Activated T-cell treated with anti-CD3 and anti-CD28 coated beads for 48 hours (primary cell): ENCODE data around the gene IP6K1.
"Not testable (repeated sequence)": the region's sequence is repeated elsewhere in the genome, so short reads cannot be mapped to it uniquely, and the experiment has no call there.

ENCODE experiments used
- DNase-seq: peaks from one replicate; pipeline ENCODE4 v3.0.0-alpha.2; 2020; ENCODE audit warnings: low read depth

The IP6K1 gene

GRCh38 chr3:49688338-49689045 lies 97.8 kb downstream of the IP6K1 start:
- not testable (repeated sequence) for DNase-seq

- DNase-seq = not testable (repeated sequence)
These were observed 98.9 kb downstream of the IP6K1 start for GRCh38 chr3:49687424-49687795.

- peak; percentile 49 for DNase-seq
These were observed 99.4 kb downstream of the IP6K1 start for GRCh38 chr3:49686769-49687423.

DNA sequence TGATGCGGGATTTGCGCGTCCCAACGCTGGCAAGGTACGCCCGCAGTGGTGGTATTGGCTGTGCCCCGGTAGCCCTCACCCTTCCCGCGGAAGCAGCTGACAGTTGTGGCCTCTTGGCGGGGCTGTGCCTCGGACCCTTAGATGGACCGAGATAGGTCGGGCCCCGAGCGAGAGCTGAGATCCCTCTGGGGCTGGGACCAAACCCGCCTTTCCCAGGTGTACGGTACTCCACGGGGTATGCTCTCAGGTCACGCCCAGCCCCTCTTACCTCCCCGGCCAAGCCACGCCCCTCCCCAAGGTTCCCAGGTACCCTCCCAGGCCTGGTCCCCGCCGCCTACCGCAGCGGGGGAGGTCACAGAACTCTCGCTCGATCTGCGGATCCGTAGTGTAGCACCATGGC lies 100.0 kb downstream of the IP6K1 start:
- not testable (repeated sequence) for DNase-seq

GRCh38 chr3:49685846-49686245 lies 100.5 kb downstream of the IP6K1 start:
- DNase-seq = not testable (repeated sequence)

DNA sequence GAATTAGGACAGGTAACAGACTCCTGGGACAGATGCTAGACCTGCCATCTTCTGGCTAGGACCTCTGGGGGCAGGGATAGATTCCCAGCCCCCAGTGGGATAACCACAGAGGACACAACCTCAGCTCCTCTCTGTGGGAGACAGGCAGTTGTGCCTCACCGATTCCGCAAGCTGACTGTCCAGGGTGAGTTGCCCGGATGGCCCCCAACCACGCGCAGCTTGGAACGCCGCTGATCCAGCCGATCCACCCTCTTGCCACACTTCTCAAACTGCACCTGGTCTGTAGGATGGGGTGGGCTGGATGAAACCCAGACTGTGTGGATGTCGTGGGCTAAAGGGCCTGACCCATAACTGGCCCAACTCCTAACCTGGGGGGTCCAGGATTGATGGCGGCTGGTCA lies 101.2 kb downstream of the IP6K1 start:
- DNase-seq = not testable (repeated sequence)

GRCh38 chr3:49684453-49684852 lies 101.9 kb downstream of the IP6K1 start:
- not testable (repeated sequence) for DNase-seq

DNA sequence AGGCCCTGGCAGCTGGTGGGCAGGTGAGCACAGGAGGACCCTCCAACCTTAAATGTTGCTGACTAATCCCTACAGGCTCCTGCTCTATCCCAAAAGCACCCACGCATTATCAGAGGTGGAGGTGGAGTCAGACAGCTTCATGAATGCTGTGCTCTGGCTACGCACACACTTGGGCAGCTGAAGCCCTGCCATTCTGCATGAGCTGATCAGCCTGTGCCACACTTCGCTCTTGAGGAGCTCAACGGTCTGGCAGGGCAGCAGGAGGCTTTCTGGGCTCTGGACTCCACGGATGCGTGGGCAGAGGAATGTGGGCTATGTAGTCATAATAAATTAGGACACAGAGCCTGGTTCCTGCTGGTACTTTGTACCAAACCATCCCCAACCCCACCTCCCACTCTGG lies 103.2 kb downstream of the IP6K1 start:
- no peak for DNase-seq

DNA sequence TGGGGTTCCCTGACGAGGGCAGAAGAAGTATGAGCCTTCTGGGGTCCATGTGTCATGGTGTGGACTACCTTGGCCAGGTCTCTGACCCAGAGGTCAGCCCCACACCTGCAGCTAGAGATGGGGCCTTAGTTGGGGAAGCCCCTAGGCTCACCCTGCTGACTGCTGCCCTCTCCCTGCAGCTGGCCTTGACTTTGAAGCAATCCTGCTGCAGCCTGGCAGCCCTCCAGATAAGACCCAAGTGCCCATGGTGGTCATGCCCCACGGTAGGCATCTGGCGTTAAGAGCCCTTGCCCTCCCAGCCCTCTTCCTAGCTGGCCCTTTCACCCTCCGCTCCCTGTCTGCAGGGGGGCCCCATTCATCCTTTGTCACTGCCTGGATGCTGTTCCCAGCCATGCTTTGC lies 104.8 kb downstream of the IP6K1 start:
- no peak for DNase-seq

DNA sequence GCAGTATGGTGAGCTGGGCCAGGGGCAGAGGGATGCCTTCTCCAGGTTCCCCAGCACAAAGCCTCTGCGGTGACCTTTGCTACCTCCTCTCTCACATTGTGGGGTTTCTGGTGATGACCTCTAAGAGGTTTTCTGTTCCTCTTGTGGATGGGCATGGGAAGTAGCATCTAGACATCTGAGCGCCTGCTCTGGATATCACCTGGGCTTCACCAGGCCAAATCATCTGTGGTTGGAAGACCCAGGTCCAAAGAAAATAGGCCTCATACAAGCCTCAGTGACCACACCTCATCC lies 105.2 kb downstream of the IP6K1 start:
- no peak for DNase-seq

DNA sequence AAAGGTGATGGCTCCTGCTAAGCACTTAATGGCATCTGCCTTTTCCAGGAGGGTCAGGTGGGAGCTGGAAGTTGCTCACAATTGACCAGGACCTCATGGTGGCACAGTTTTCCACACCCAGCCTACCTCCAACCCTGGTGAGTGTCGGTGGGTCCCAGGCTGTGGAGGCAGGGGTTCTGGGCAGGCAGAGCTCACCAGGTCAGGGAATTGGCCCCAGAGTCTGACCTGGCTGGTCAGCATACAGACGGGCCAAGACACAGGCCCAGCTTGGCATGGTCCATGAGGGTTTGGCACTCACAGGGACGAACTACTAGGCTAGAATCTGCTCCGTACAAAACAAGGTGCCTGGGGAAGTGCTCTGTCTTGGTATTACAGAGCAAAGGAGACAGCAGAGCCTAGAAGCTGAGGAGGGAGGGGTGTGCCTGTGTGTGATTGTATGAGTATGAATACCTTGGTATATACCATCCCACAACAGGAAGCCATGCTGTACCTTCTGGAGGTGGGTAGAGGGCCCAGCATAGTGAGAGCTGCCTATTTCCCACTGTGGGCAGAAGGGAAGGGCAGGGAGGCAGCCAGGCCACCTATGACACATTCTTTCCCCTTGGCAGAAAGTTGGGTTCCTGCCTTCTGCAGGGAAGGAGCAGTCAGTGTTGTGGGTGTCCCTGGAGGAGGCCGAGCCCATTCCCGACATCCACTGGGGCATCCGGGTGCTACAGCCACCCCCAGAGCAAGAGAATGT lies 105.7 kb downstream of the IP6K1 start:
- DNase-seq = no peak

DNA sequence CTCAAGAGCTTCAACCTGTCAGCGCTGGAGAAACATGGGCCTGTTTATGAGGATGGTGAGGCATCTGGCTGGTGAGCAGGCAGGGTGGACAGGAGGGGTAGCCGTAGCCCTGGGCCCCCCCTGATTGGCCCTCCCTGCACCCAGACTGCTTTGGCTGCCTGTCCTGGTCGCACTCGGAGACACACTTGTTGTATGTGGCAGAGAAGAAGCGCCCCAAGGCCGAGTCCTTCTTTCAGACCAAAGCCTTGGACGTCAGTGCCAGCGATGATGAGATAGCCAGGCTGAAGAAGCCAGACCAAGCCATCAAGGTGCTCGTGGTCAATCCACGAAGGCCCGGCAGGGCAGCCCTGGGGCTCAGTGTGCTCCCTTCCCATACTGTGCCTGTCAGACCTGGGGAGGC lies 110.4 kb downstream of the IP6K1 start:
- DNase-seq = no peak

- DNase-seq = no peak
These were observed 111.8 kb downstream of the IP6K1 start for GRCh38 chr3:49674497-49674983.
